H1 (cell line): ENCODE results near the gene AGPAT3. TPM values are rescaled to one million over a fixed set of nuclear protein-coding genes. Genes with fewer than 3 reads are reported as not detected.

Experiments
- CEBPB ChIP-seq: IDR thresholded peaks from 2 replicates; pipeline ENCODE4 v1.6.1; 2012; ENCODE audit warnings: low read depth, low read length
- CREB1 ChIP-seq: IDR thresholded peaks from 2 replicates; pipeline ENCODE4 v1.6.1; 2012; ENCODE audit warnings: inconsistent platforms
- CTBP2 ChIP-seq: IDR thresholded peaks from 2 replicates; pipeline ENCODE4 v1.7.0; 2011; ENCODE audit warnings: borderline replicate concordance, mild to moderate bottlenecking, moderate library complexity, mixed read lengths, low read length; ENCODE audit not compliant: insufficient read depth, insufficient read length
- GABPA ChIP-seq: IDR thresholded peaks from 2 replicates; pipeline ENCODE4 v1.6.1; 2011; ENCODE audit warnings: mild to moderate bottlenecking, low read length, moderate library complexity, borderline replicate concordance; ENCODE audit not compliant: insufficient read depth
- KDM4A ChIP-seq: IDR thresholded peaks from one replicate; pipeline ENCODE4 v1.7.1; 2012; ENCODE audit warnings: low read depth, mild to moderate bottlenecking, moderate library complexity, low read length, inconsistent platforms; ENCODE audit not compliant: severe bottlenecking
- NANOG ChIP-seq: IDR thresholded peaks from 2 replicates; pipeline ENCODE4 v1.6.1; 2011; ENCODE audit warnings: low read length, low read depth, mild to moderate bottlenecking, inconsistent platforms; ENCODE audit not compliant: insufficient read depth, poor library complexity, severe bottlenecking
- PHF8 ChIP-seq: fragments of 200-600 bp; sonication (generic); conservative IDR thresholded peaks from 2 replicates; pipeline ENCODE4 v1.7.1; 2012; ENCODE audit warnings: low read depth, mild to moderate bottlenecking, inconsistent platforms, low read length, moderate library complexity
- POLR2AphosphoS5 ChIP-seq: IDR thresholded peaks from 2 replicates; pipeline ENCODE4 v1.6.1; 2011; ENCODE audit warnings: low read depth, low read length
- RAD21 ChIP-seq, 2 experiments: IDR thresholded peaks in 1 of 2; conservative IDR thresholded peaks in 1 of 2; 2 replicates each; pipeline ENCODE4 v1.6.1; 2011; ENCODE audit warnings: low read depth in 2 of 2, low read length in 2 of 2, improper control_type of control experiment in 1 of 2, inconsistent platforms in 1 of 2, mild to moderate bottlenecking in 1 of 2, moderate library complexity in 1 of 2
- RBBP5 ChIP-seq: IDR thresholded peaks from 2 replicates; pipeline ENCODE4 v1.7.1; 2012; ENCODE audit warnings: low read depth, mild to moderate bottlenecking, inconsistent platforms, low read length, moderate library complexity, borderline replicate concordance
- SIN3A ChIP-seq, 2 experiments: IDR thresholded peaks in 1 of 2; conservative IDR thresholded peaks in 1 of 2; 2 replicates each; pipeline ENCODE4 v1.6.1; 2011 to 2012; ENCODE audit warnings: low read length in 2 of 2, improper control_type of control experiment in 1 of 2, low read depth in 1 of 2, mild to moderate bottlenecking in 1 of 2
- SP1 ChIP-seq: IDR thresholded peaks from 2 replicates; pipeline ENCODE4 v1.6.1; 2011; ENCODE audit warnings: low read depth, low read length
- SP4 ChIP-seq: IDR thresholded peaks from 2 replicates; pipeline ENCODE4 v1.6.1; 2012; ENCODE audit warnings: low read length, inconsistent platforms
- SRF ChIP-seq: IDR thresholded peaks from 2 replicates; pipeline ENCODE4 v1.6.1; 2011; ENCODE audit warnings: mild to moderate bottlenecking, low read depth, low read length, moderate library complexity
- TAF1 ChIP-seq: IDR thresholded peaks from 2 replicates; pipeline ENCODE4 v1.6.1; 2011; ENCODE audit warnings: mild to moderate bottlenecking, low read depth, low read length
- TAF7 ChIP-seq: optimal IDR thresholded peaks from 2 replicates; pipeline ENCODE3; 2011; ENCODE audit warnings: low read depth, mild to moderate bottlenecking, inconsistent platforms, low read length, moderate library complexity, borderline replicate concordance
- TCF12 ChIP-seq: IDR thresholded peaks from 2 replicates; pipeline ENCODE4 v1.6.1; 2011; ENCODE audit warnings: low read depth, mild to moderate bottlenecking, low read length
- YY1 ChIP-seq: IDR thresholded peaks from 2 replicates; pipeline ENCODE4 v1.6.1; 2011; ENCODE audit warnings: low read depth, mild to moderate bottlenecking, low read length
- polyA plus RNA-seq, 7 experiments: library from polyadenylated mRNA; depleted of rRNA in 3 of 7; stranded (reverse) in 5 of 7; unstranded in 2 of 7; fragments of >200 nt in 5 of 7; fragments of 200-250 nt in 2 of 7; gene quantifications; 1 replicate in 5 of 7; 2 replicates in 1 of 7; 4 replicates in 1 of 7; pipeline versions ENCODE4 v1.2.1 to v1.2.3, GENCODE V29; 2011 to 2013; ENCODE audit warnings: missing spikeins in 2 of 7, mixed read lengths in 2 of 7
- total RNA-seq: library from RNA; stranded (reverse); fragmentation: NEBNext Ultra II Directional; extraction: Animal tissue kit (Norgen Biotek cat#: 25700); gene quantifications from 2 replicates; pipeline ENCODE4 v1.2.1, GENCODE V29; 2021
- TF ChIP-seq, protein P1 (sequence below): IDR thresholded peaks from 2 replicates; pipeline ENCODE4 v1.6.1; 2011; ENCODE audit warnings: low read length, improper control_type of control experiment
- TF ChIP-seq, protein P2 (sequence below): IDR thresholded peaks from 2 replicates; pipeline ENCODE4 v1.6.1; 2011; ENCODE audit warnings: low read depth, mild to moderate bottlenecking, low read length; ENCODE audit not compliant: insufficient read depth
- TF ChIP-seq, protein P3 (sequence below): IDR thresholded peaks from 2 replicates; pipeline ENCODE4 v1.6.1; 2012; ENCODE audit warnings: inconsistent platforms

AGPAT3 gene
- total and polyA plus RNA-seq, 2 of the 8 experiments (the other 6 are each of a cell fraction or from before 2014, with no cell fraction given) = 5.8 to 7.3 TPM

DNA sequence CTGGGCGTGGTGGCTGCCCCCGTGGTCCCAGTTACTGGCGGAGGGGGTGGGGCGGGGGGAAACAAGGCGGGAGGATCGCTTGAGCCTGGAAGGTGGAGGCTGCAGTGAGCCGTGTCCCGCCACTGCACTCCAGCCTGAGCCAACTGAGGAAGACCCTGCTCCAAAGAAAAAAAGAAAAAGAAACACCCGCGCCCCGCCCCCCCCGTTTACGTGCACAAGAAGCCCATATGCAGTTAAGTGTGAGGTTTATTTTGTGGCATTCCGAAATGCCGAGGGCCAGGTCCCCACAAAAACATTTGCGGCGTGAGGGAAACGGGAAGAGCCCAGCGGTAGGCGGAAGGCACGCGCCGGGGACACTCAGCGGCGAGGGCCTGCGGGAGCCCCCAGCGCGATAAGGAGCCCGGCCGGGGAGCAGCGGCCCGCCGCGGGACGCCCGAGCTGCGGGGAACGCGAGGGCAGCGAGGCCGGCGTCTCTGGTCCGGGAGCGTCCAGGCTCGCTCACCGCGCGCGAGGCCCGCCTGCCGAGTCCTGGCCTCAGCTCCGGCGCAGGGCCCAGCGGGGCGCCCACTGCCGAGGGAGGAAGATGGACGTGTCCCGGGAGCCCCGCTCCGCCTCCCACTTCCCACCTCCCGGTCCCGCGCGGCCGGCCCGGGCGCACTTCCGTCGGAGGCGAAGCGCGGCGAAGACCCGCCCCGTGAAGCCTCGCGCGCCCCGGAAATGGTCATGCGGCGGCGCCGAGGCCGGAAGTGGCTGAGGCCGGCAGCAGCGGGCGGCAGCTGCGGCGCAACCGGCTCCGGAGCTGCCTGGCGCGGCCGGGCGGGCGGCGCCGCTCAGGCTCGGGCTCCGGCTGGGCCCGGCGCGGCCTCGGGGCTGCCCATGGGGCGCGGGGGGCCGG lies 146.8 kb downstream of the AGPAT3 start, which contains the start of gene TRAPPC10 (continued):
- TF ChIP-seq RAD21 (IDR thresholded peaks at IDR 0.05 in 1 of 2, conservative IDR thresholded peaks at IDR 0.05 in 1 of 2; ENCODE audit: low read depth in 2 of 2, low read length in 2 of 2) = no peak
- no peak for TF ChIP-seq YY1
- no peak for TF ChIP-seq NANOG
- TF ChIP-seq, protein P1, sequence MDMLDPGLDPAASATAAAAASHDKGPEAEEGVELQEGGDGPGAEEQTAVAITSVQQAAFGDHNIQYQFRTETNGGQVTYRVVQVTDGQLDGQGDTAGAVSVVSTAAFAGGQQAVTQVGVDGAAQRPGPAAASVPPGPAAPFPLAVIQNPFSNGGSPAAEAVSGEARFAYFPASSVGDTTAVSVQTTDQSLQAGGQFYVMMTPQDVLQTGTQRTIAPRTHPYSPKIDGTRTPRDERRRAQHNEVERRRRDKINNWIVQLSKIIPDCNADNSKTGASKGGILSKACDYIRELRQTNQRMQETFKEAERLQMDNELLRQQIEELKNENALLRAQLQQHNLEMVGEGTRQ = no peak
- TF ChIP-seq, protein P2, sequence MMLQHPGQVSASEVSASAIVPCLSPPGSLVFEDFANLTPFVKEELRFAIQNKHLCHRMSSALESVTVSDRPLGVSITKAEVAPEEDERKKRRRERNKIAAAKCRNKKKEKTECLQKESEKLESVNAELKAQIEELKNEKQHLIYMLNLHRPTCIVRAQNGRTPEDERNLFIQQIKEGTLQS = 0 out of 2 replicates have a peak, but pooled peaks have one; percentile 44
- TF ChIP-seq CTBP2 = no peak
- peak; percentile 89 for TF ChIP-seq RBBP5
- peak; percentile 87 for TF ChIP-seq KDM4A
- TF ChIP-seq CREB1 = peak; percentile 91
- TF ChIP-seq CEBPB = no peak
- TF ChIP-seq SIN3A (conservative IDR thresholded peaks at IDR 0.05 in 1 of 2, IDR thresholded peaks at IDR 0.05 in 1 of 2; ENCODE audit: low read depth in 1 of 2, low read length in 2 of 2) = no peak; a peak in 1 of 4 replicates
- 0 out of 2 replicates have a peak, but pooled peaks have one; percentile 13 for TF ChIP-seq TCF12
- no peak for TF ChIP-seq SP1
- peak; percentile 85 for TF ChIP-seq POLR2AphosphoS5
- TF ChIP-seq GABPA = peak; percentile 94
- TF ChIP-seq, protein P3, sequence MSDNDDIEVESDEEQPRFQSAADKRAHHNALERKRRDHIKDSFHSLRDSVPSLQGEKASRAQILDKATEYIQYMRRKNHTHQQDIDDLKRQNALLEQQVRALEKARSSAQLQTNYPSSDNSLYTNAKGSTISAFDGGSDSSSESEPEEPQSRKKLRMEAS = peak; percentile 49
- peak; percentile 62; the same call in 1 of the 2 replicates for TF ChIP-seq SRF
- TF ChIP-seq TAF1 = peak; percentile 75
- TF ChIP-seq SP4 = no peak
- peak; percentile 55 for TF ChIP-seq TAF7
- peak; percentile 87 for TF ChIP-seq PHF8
